ENCODE data around the gene BLNK.
"Not testable (repeated sequence)": the region's sequence is repeated elsewhere in the genome, so short reads cannot be mapped to it uniquely, and the experiment has no call there.

BLNK gene

GRCh38 chr10:96208946-96209345 is 62.4 kb downstream of the BLNK start:
- TF ChIP-seq, protein P1, sequence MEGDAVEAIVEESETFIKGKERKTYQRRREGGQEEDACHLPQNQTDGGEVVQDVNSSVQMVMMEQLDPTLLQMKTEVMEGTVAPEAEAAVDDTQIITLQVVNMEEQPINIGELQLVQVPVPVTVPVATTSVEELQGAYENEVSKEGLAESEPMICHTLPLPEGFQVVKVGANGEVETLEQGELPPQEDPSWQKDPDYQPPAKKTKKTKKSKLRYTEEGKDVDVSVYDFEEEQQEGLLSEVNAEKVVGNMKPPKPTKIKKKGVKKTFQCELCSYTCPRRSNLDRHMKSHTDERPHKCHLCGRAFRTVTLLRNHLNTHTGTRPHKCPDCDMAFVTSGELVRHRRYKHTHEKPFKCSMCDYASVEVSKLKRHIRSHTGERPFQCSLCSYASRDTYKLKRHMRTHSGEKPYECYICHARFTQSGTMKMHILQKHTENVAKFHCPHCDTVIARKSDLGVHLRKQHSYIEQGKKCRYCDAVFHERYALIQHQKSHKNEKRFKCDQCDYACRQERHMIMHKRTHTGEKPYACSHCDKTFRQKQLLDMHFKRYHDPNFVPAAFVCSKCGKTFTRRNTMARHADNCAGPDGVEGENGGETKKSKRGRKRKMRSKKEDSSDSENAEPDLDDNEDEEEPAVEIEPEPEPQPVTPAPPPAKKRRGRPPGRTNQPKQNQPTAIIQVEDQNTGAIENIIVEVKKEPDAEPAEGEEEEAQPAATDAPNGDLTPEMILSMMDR (IDR thresholded peaks at IDR 0.05; ENCODE audit: control insufficient read depth, insufficient read depth, low read depth, low read length, missing control alignments), result no peak
- H3K4me3 ChIP-seq (ENCODE audit: control insufficient read depth, low read depth, low read length), result no peak overlapping the region
- no peak for DNase-seq (ENCODE audit: low read depth)

DNA sequence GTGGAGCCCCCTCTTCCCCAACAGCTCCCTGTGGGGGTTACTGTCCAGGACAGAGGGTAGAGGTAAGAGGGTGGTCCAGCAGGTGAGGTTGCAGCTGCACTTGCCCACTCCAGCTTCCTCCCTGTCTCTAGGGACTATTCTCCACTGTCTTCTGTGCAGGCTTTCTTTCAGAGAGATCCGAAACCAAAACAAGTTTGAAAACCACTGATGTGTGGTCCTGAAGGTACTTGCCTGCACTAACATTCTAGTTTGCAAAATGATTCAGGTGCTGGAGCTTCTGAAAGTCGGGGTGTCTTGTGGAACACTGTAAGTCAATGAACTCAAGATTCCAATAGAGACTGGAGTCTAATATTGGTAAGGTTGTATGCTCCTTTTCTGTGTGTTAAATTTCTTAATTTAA is 63.1 kb downstream of the BLNK start:
- DNase-seq (ENCODE audit: low read depth), result no peak
- no peak overlapping the region for H3K4me3 ChIP-seq (ENCODE audit: control insufficient read depth, low read depth, low read length)
- TF ChIP-seq, protein P1 (IDR thresholded peaks at IDR 0.05; ENCODE audit: control insufficient read depth, insufficient read depth, low read depth, low read length, missing control alignments), result no peak

GRCh38 chr10:96205580-96205979 is 65.8 kb downstream of the BLNK start:
- DNase-seq (ENCODE audit: low read depth), result no peak
- TF ChIP-seq, protein P1 (IDR thresholded peaks at IDR 0.05; ENCODE audit: control insufficient read depth, insufficient read depth, low read depth, low read length, missing control alignments), result no peak

DNA sequence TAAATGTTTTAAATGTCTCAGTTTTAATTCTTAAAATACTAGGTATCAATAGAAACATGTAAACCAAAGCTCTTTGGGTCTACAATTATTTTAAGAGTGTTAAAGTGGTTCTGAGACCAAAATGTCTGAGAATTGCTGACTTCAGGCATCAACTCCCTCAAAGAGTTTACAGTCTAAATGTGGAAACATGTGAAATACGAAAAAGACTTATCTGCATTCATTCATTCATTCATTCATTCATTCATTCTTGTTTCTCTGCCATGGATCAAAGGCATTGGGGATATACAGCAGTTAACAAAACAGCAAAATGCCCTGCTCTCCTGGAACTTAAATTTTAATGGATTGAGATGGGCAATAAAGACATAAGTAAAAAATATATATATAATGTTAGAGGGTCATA is 69.8 kb downstream of the BLNK start:
- H3K4me3 ChIP-seq (ENCODE audit: control insufficient read depth, low read depth, low read length), result no peak overlapping the region
- TF ChIP-seq, protein P1 (IDR thresholded peaks at IDR 0.05; ENCODE audit: control insufficient read depth, insufficient read depth, low read depth, low read length, missing control alignments), result no peak
- no peak for DNase-seq (ENCODE audit: low read depth)

More at GRCh38 chr10:96205580-96205979, 65.8 kb downstream of the BLNK start:
- no peak overlapping the region for H3K4me3 ChIP-seq (ENCODE audit: control insufficient read depth, low read depth, low read length)

GRCh38 chr10:96189505-96189904 is 81.9 kb downstream of the BLNK start:
- not testable (repeated sequence) for H3K4me3 ChIP-seq (ENCODE audit: control insufficient read depth, low read depth, low read length); DNase-seq (ENCODE audit: low read depth)

- H3K4me3 ChIP-seq (ENCODE audit: control insufficient read depth, low read depth, low read length), result no peak overlapping the region
- DNase-seq (ENCODE audit: low read depth), result no peak
- TF ChIP-seq, protein P1 (IDR thresholded peaks at IDR 0.05; ENCODE audit: control insufficient read depth, insufficient read depth, low read depth, low read length, missing control alignments), result no peak
Measured at GRCh38 chr10:96188916-96189315, 82.5 kb downstream of the BLNK start.

DNA sequence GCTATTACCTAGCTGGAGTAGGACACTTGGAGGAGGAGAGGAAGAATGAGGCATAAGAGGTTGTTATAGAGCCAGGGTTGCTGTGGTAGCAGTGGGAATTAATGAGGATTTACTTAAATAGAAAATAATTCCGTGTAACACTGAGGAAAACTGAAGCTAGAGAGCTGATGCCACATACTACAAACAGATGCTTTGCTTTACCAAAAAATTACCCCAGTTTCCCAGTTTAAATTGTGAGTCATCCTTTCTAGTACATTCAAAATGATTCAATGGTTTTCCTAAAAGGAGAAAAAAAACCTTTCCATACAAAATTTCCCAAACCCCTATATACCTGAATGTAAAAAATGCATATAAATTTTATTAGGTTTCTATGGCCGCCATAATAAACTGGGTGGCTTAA is 82.9 kb downstream of the BLNK start:
- H3K4me3 ChIP-seq (ENCODE audit: control insufficient read depth, low read depth, low read length), result no peak overlapping the region
- no peak for DNase-seq (ENCODE audit: low read depth)

More for the DNA sequence above, 82.9 kb downstream of the BLNK start:
- TF ChIP-seq, protein P1 (IDR thresholded peaks at IDR 0.05; ENCODE audit: control insufficient read depth, insufficient read depth, low read depth, low read length, missing control alignments), result no peak

Measured in AG09309 (cell line).